T-helper 9 cell (primary cell): ENCODE results near the gene EXOC4.
"Not testable (repeated sequence)": the region's sequence is repeated elsewhere in the genome, so short reads cannot be mapped to it uniquely, and the experiment has no call there.

ENCODE experiments used
- DNase-seq: peaks from one replicate; pipeline ENCODE4 v3.0.0-alpha.2; 2020

The EXOC4 gene

DNA sequence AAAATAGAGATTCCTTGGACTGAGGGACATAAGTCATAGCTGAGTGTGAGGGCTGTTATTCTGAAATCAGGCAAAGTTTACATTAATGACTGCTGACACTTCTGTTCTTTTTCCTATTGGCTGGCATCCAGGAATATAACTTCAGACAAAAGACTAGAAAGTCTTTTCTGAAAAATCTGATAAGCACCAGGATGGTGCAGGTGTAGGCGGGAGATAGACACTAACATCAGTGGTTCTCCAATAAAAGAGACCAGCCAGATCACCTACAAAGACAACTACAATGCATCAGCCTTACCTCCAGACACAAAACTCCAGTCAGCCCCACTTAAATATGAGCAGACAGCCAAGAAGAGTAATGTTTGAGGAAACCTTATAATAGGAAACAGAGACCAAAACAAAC, 705.9 kb downstream of the EXOC4 start:
- DNase-seq, result no peak

GRCh38 chr7:133959505-133959904, 706.6 kb downstream of the EXOC4 start:
- no peak for DNase-seq

GRCh38 chr7:133961724-133962123, 708.8 kb downstream of the EXOC4 start:
- no peak for DNase-seq

DNA sequence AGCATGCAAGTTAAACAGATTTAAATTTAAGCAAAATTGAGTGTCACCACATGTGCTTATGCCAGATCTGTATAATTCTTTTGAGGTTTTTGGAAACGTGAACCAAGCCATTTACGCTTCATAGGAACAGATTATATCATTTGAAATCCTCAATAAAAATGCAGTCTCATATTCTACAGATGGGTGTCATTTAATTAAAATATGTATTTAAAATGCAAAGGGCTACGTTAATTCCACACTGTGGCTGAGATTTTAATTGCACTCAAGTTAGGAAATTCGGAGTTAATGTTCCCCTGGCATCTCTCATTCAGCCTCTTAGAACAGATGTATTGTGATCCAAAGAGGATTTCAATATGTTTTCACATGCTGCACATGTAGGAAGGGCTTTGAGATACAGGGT, 709.8 kb downstream of the EXOC4 start:
- DNase-seq, result no peak

DNA sequence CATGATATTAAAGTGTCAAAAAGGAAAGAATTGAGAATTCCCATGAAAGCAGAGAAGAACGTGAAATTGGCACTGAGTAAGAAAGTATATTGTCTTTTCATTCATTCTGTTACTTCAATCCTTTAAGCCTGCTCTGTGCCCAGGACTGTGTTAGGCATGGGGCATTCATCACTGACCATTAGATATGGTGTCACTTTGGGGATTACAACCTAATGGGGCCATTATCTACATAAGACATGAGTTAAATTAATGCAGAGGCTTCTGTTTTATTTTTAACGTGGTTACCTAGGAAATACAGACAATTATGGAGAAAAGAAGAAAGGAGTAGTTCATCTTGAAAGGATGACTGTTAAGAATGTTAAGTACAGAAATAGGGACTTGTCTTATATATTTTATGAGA, 710.8 kb downstream of the EXOC4 start:
- no peak for DNase-seq

GRCh38 chr7:133971625-133972024, 718.7 kb downstream of the EXOC4 start:
- no peak for DNase-seq

- no peak for DNase-seq
These were observed 720.8 kb downstream of the EXOC4 start for GRCh38 chr7:133973710-133974109.

GRCh38 chr7:133975130-133975529, 722.3 kb downstream of the EXOC4 start:
- DNase-seq, result no peak

GRCh38 chr7:133976140-133976539, 723.3 kb downstream of the EXOC4 start:
- no peak for DNase-seq

DNA sequence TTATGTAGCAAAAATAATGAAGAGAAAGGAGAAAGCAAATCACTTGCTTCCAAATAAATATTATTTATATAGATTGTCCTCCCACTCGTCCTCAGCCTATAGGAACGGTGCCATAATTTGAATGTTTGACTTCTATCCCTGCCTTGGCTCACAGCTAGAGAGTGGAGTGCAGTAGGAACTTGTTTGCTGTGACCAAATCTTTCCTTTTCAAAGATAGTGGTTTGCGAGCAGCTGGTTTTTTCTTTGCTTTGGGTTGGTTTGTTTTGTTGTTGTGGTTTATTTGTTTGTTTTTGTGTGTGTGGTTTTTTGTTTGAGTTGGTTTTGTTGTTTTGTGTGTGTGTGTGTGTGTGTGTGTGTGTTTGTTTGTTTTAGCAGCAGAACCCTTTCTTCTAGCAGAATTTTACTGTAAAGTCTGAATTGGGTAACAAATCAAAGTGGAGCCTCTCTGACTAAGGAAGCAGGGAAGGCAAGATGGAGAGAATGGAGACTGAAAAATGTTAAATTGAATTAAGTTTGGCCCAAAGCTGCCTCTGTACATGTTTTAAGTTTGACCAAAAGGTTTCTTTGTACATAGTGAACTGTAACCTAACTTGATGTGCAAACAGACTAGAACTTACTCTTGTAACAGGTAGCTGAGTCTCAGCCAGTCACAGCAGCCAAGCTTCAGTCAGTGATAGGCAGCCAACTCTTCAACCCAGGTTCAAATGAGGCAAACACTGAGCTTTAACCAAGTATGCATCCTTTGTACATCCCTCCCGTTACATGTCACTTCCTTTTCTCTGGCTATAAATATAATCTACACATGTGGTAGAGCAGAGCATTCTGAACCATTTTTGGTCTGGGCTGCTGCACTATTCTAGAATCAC, 724.8 kb downstream of the EXOC4 start:
- no peak for DNase-seq

- no peak for DNase-seq
These were observed 725.8 kb downstream of the EXOC4 start for GRCh38 chr7:133978502-133979295.

DNA sequence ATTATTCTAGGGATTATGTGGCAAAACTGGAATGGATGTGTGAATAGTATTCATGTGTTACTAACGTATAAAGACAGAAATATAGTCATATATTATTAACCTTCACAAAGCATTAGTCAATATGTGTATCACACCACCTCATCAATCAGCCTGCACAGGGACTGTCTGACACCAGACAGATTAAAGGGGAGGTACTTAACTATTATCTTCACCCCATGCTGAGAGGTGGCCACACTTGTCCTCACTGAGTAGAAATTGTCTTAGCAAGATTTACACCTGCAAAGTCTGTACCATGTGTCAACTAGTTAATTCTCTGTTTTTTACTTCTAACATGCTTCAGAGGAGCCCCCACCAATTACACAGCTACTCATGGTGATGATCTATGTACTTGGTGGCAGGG, 727.9 kb downstream of the EXOC4 start:
- no peak for DNase-seq

GRCh38 chr7:133983685-133984419, 731.0 kb downstream of the EXOC4 start:
- no peak for DNase-seq

GRCh38 chr7:133985300-133985699, 732.4 kb downstream of the EXOC4 start:
- DNase-seq, result no peak

GRCh38 chr7:133987582-133987981, 734.7 kb downstream of the EXOC4 start:
- no peak for DNase-seq

DNA sequence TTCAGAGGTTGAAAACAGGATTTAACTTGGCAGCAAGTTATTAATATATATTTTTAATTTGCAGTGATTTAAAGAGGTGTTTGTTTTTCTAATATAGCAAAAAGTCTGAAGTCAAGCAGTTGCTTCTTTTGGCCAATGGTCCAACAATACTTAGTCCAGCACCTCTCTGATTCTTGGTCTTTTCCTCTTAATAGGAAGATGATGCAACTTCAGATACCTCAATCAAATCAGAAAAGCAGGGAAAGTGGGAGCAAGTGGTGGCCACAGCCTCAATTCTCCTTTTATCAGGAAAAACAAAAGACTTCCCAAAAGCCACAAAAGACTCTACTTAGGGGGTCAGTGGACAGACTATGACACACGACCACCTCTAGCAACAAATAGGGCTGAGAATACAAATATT, 740.7 kb downstream of the EXOC4 start:
- no peak for DNase-seq

GRCh38 chr7:133994100-133994499, 741.2 kb downstream of the EXOC4 start:
- not testable (repeated sequence) for DNase-seq

- no peak for DNase-seq
These were observed 744.6 kb downstream of the EXOC4 start for GRCh38 chr7:133997463-133997862.

GRCh38 chr7:133999178-133999577, 746.3 kb downstream of the EXOC4 start:
- no peak for DNase-seq

DNA sequence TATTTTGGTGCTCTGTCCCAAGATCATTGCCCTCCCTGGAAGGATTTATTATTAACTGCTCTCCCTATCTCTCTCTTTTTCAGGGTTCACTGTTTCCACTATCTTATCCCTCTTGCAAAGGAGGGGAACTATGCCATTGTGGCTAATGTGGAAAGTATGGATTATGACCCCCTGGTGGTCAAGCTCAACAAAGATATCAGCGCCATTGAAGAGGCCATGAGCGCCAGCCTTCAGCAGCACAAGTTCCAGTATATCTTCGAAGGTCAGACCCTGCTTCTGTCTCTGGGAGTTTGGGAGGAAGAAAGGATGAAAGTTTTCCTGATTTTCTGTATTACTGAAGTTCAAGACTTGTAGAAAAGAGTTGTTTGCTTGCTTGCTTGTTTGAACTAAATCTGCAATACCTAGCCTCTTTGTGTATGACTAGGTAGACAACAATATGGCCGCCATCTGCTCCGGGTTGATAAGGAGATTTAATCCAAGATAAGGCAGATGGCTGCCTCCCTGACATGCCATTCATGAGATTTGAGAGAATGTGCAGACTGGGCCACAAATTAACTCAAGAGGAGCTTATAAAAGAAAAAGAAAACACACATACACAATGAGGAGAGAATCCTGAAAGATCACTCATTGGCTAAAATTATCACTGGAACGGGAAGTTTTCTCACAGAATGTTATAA, 752.1 kb downstream of the EXOC4 start:
- no peak for DNase-seq

- no peak for DNase-seq
These were observed 756.6 kb downstream of the EXOC4 start for GRCh38 chr7:134009314-134010110.

DNA sequence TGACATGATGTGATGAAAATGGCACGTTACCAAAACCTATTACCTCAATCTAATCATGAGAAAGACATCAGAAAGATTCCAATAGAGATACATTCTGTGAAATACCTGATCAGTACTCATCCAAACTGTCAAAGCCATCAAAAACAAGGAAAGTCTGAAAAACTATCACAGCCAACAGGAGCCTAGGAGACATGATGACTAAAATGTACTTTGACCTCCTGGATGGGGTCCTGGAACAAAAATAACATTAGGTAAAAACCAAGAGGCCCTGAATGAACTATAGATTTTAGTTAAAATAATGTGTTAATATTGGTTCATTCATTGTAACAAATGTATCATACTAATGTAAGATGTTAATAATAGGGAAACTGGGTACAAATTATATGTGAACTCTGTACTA, 760.4 kb downstream of the EXOC4 start:
- no peak for DNase-seq
